Smooth muscle cell (in vitro differentiated cells): ENCODE measurements around the gene TASP1. TPM values are rescaled to one million over a fixed set of nuclear protein-coding genes. Genes with fewer than 3 reads are reported as not detected.

Experiments used
- DNase-seq: peaks from one replicate; lab custom pipeline; 2025; ENCODE audit not compliant: unreplicated experiment; lab: John Stamatoyannopoulos, UW
- H2AFZ ChIP-seq: fragments of 200-600 bp; sonication (generic); 2 replicates; pipeline ENCODE4 v1.6.0; 2016; ENCODE audit warnings: antibody characterized with exemption, low read depth, mild to moderate bottlenecking
- H3F3A ChIP-seq: fragments of 200-600 bp; sonication (generic); 2 replicates; pipeline ENCODE4 v1.6.0; 2017; ENCODE audit warnings: antibody characterized with exemption, low read depth
- H3K27ac ChIP-seq: fragments of 200-600 bp; sonication (generic); 2 replicates; pipeline ENCODE4 v1.5.1; 2016; ENCODE audit warnings: low read depth, mild to moderate bottlenecking
- H3K27me3 ChIP-seq: fragments of 200-600 bp; sonication (generic); 2 replicates; pipeline ENCODE4 v1.6.1; 2016; ENCODE audit warnings: low read depth, mild to moderate bottlenecking
- H3K36me3 ChIP-seq: fragments of 200-600 bp; sonication (generic); 2 replicates; pipeline ENCODE4 v1.5.1; 2016; ENCODE audit warnings: low read depth
- H3K4me1 ChIP-seq: fragments of 200-600 bp; sonication (generic); 2 replicates; pipeline ENCODE4 v1.5.1; 2016; ENCODE audit warnings: low read depth
- H3K4me2 ChIP-seq: fragments of 200-600 bp; sonication (generic); 2 replicates; pipeline ENCODE4 v1.6.0; 2016; ENCODE audit warnings: mild to moderate bottlenecking
- H3K4me3 ChIP-seq: fragments of 200-600 bp; sonication (generic); 2 replicates; pipeline ENCODE4 v1.5.1; 2016; ENCODE audit warnings: mild to moderate bottlenecking
- H3K79me2 ChIP-seq: fragments of 200-600 bp; sonication (generic); 2 replicates; pipeline ENCODE4 v1.6.0; 2016; ENCODE audit warnings: low read depth, mild to moderate bottlenecking
- H3K9ac ChIP-seq: fragments of 200-600 bp; sonication (generic); 2 replicates; pipeline ENCODE4 v1.6.0; 2016; ENCODE audit warnings: low read depth
- H3K9me3 ChIP-seq: fragments of 200-600 bp; sonication (generic); replicated peaks from 2 replicates; pipeline ENCODE4 v1.5.1; 2016; ENCODE audit warnings: low read depth
- H4K20me1 ChIP-seq: fragments of 200-600 bp; sonication (generic); 2 replicates; pipeline ENCODE4 v1.6.0; 2016; ENCODE audit warnings: low read depth
- CTCF ChIP-seq: fragments of 200-600 bp; sonication (generic); IDR thresholded peaks from 2 replicates; pipeline ENCODE4 v1.5.1; 2017; ENCODE audit warnings: borderline replicate concordance, mild to moderate bottlenecking, antibody characterized with exemption; ENCODE audit not compliant: insufficient read depth, poor library complexity, severe bottlenecking
- WGBS: methylation state at CpG from one replicate; pipeline ENCODE4 v1.1.7; 2016; ENCODE audit warnings: low lambda C conversion rate; 5-methylcytosine and 5-hydroxymethylcytosine counted together
- polyA plus RNA-seq: library from polyadenylated mRNA; unstranded; fragments of >200 nt; fragmentation: Nextera tagmentation; extraction: Ambion mirVana; gene quantifications from 2 replicates; pipeline ENCODE4 v1.2.1, GENCODE V29; 2016
- total RNA-seq: library from RNA; depleted of rRNA; stranded (reverse); fragments of >200 nt; gene quantifications from 2 replicates; pipeline ENCODE4 v1.2.3, GENCODE V29; 2014

TASP1 gene
- total and polyA plus RNA-seq, 2 experiments from 2014 or later: 6.4 to 17.5 TPM

GRCh38 chr20:13453367-13453766 lies 185.4 kb downstream of the TASP1 start:
- Histone ChIP-seq H3K4me2 (no peak overlapping the region), H3K4me1 (no peaks in the 10 kb centered on the region), H3K36me3 (no peaks in the 10 kb centered on the region), H3K9ac (no peak overlapping the region), H3K9me3 (no peaks in the 10 kb centered on the region), H3K79me2 (no peaks in the 10 kb centered on the region), H3F3A (peaks cover 6% of the 10 kb centered on the region), H3K4me3 (no peak overlapping the region), H3K27me3 (no peaks in the 10 kb centered on the region), H2AFZ (no peak overlapping the region), H3K27ac (no peak overlapping the region), H4K20me1 (no peaks in the 10 kb centered on the region)
- no peak for TF ChIP-seq CTCF
- 96% methylated on average over 2 of the region's 2 CpGs for WGBS
- no peak for DNase-seq

- no peaks in the 10 kb centered on the region for H3K79me2 ChIP-seq
- no peak overlapping the region for H3K9ac ChIP-seq
- H3F3A ChIP-seq: peaks cover 6% of the 10 kb centered on the region
- H3K4me2 ChIP-seq: no peak overlapping the region
- no peaks in the 10 kb centered on the region for H3K27me3 ChIP-seq
- H3K4me1 ChIP-seq: no peaks in the 10 kb centered on the region
- no peak for TF ChIP-seq CTCF
- DNase-seq: no peak
- H3K4me3 ChIP-seq: no peak overlapping the region
- H3K36me3 ChIP-seq: no peaks in the 10 kb centered on the region
- WGBS: 73% methylated on average over 3 of the region's 3 CpGs
- H2AFZ ChIP-seq: no peak overlapping the region
- H3K27ac ChIP-seq: no peak overlapping the region
- H3K9me3 ChIP-seq: no peaks in the 10 kb centered on the region
- no peaks in the 10 kb centered on the region for H4K20me1 ChIP-seq
Observed at GRCh38 chr20:13452470-13453124, 186.1 kb downstream of the TASP1 start.

GRCh38 chr20:13449868-13450434 lies 188.8 kb downstream of the TASP1 start:
- no peak for TF ChIP-seq CTCF
- Histone ChIP-seq H3F3A (no peaks in the 10 kb centered on the region), H4K20me1 (no peaks in the 10 kb centered on the region), H3K4me3 (no peak overlapping the region), H3K27me3 (no peaks in the 10 kb centered on the region), H2AFZ (no peak overlapping the region), H3K4me2 (no peak overlapping the region), H3K79me2 (no peaks in the 10 kb centered on the region), H3K36me3 (no peaks in the 10 kb centered on the region), H3K4me1 (no peaks in the 10 kb centered on the region), H3K9ac (no peak overlapping the region), H3K9me3 (no peaks in the 10 kb centered on the region), H3K27ac (no peak overlapping the region)
- WGBS: 74% methylated on average over 3 of the region's 3 CpGs
- no peak for DNase-seq
